Naive thymus-derived CD4-positive, alpha-beta T cell (primary cell): Measurements from ENCODE around the gene ACAD10. TPM values are rescaled to one million over a fixed set of nuclear protein-coding genes. Genes with fewer than 3 reads are reported as not detected.

Source experiments
- ATAC-seq: fragments of 150-1000 bp; cut with Tn5 transposase; 2 replicates; pipeline ENCODE4 v1.10.0; 2021; ENCODE audit warnings: mild to moderate bottlenecking, moderate library complexity
- CTCF ChIA-PET: fragments of 350-600 bp; sonication (Branson Sonifier 250); formaldehyde crosslinking; loops from one replicate; lab custom pipeline; 2021; ENCODE audit warnings: antibody characterized with exemption; lab: Charles Lee
- POLR2A ChIA-PET: fragments of 350-600 bp; sonication (Branson Sonifier 250); formaldehyde crosslinking; loops from one replicate; lab custom pipeline; 2021; ENCODE audit warnings: antibody characterized with exemption, inconsistent platforms; lab: Charles Lee
- DNase-seq, 9 donors: peaks; one replicate each; pipeline versions ENCODE4 v3.0.0 to v3.0.0-alpha.2; 2020 to 2022; ENCODE audit warnings: mixed read lengths in 1 of 9
- H3K27ac ChIP-seq: one replicate; pipeline ENCODE4 v1.7.0; 2013; ENCODE audit warnings: mild to moderate bottlenecking, low read depth, low read length, moderate library complexity
- H3K27me3 ChIP-seq, 2 donors: one replicate each; pipeline ENCODE4 v1.7.0; 2013; ENCODE audit warnings: low read length in 2 of 2, mild to moderate bottlenecking in 2 of 2, moderate library complexity in 2 of 2; ENCODE audit not compliant: control insufficient read depth in 2 of 2, insufficient read depth in 2 of 2
- H3K36me3 ChIP-seq, 3 experiments: 1 replicate in 2 of 3; 2 replicates in 1 of 3; pipeline ENCODE4 v1.7.0; 2013; ENCODE audit warnings: low read length in 3 of 3, mild to moderate bottlenecking in 3 of 3, moderate library complexity in 1 of 3; ENCODE audit not compliant: insufficient read depth in 3 of 3, control insufficient read depth in 2 of 3
- H3K4me1 ChIP-seq, 2 donors: one replicate each; pipeline ENCODE4 v1.7.0; 2013; ENCODE audit warnings: low read length in 2 of 2, mild to moderate bottlenecking in 2 of 2, moderate library complexity in 1 of 2; ENCODE audit not compliant: control insufficient read depth in 2 of 2, insufficient read depth in 2 of 2
- H3K4me3 ChIP-seq: 2 replicates; pipeline ENCODE4 v1.7.0; 2013; ENCODE audit warnings: mild to moderate bottlenecking, low read length
- H3K9me3 ChIP-seq, 3 experiments: 1 replicate in 2 of 3; 2 replicates in 1 of 3; pipeline ENCODE4 v1.7.0; 2013; ENCODE audit warnings: low read length in 3 of 3; ENCODE audit not compliant: control insufficient read depth in 2 of 3
- H3K27ac Mint-ChIP-seq, 9 donors: one replicate each; pipeline ENCODE4 v1.8.0; 2020 to 2022; ENCODE audit warnings: mixed read lengths in 9 of 9, mild to moderate bottlenecking in 8 of 9, moderate library complexity in 5 of 9, inconsistent platforms in 2 of 9
- H3K27me3 Mint-ChIP-seq, 5 donors: one replicate each; pipeline ENCODE4 v1.8.0; 2021 to 2022; ENCODE audit warnings: mixed read lengths in 5 of 5, mild to moderate bottlenecking in 1 of 5
- H3K36me3 Mint-ChIP-seq, 5 donors: one replicate each; pipeline ENCODE4 v1.8.0; 2020 to 2022; ENCODE audit warnings: mixed read lengths in 5 of 5, mild to moderate bottlenecking in 3 of 5, inconsistent platforms in 1 of 5
- H3K4me1 Mint-ChIP-seq, 7 donors: one replicate each; pipeline ENCODE4 v1.8.0; 2020 to 2022; ENCODE audit warnings: mixed read lengths in 7 of 7, mild to moderate bottlenecking in 3 of 7, inconsistent platforms in 1 of 7
- H3K4me3 Mint-ChIP-seq, 10 donors: one replicate each; pipeline ENCODE4 v1.8.0; 2020 to 2022; ENCODE audit warnings: mild to moderate bottlenecking in 10 of 10, mixed read lengths in 10 of 10, moderate library complexity in 6 of 10, inconsistent platforms in 2 of 10
- H3K9me3 Mint-ChIP-seq, 11 donors: one replicate each; pipeline ENCODE4 v1.8.0; 2020 to 2022; ENCODE audit warnings: mixed read lengths in 11 of 11, mild to moderate bottlenecking in 4 of 11, inconsistent platforms in 1 of 11, moderate library complexity in 1 of 11
- intact Hi-C, 2 donors: fragments of 100-400 bp; cut with micrococcal nuclease; formaldehyde crosslinking; loops; one replicate each; pipeline ENCODE4 v1.15.1; 2023
- polyA plus RNA-seq, 2 donors: library from polyadenylated mRNA; unstranded; fragments of 300-500 nt; fragmentation: Illumina TruSeq; gene quantifications; one replicate each; pipeline ENCODE4 v1.2.3, GENCODE V29; 2021
- total RNA-seq, 6 experiments: library from RNA in 5 of 6; stranded (reverse) in 5 of 6; gene quantifications; 1 replicate in 5 of 6; 2 replicates in 1 of 6; pipeline ENCODE4 v1.2.3 and lab custom pipeline; 2021 to 2026

Gene ACAD10
- total and polyA plus RNA-seq, 7 experiments from 2014 or later: 10.4 to 65.3 (median 31.3) TPM

DNA sequence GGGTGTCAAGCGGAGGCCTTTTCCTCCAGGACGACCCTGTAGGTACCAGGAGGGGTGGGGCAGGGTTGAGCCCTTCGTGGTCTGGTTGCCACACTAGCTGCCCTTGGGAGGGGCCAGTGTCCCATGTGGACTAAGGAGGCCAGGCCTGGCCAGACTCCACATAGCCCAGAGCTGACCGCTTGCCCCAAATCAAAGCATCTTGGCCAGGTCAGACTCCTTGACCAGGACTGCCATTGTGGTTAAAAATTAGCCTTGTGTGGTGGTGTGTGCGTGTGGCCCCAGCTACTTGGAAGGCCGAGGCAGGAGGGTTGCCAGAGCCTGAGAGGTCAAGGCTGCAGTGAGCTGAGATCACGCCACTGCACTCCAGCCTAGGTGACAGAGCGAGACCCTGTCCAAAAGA, 105.7 kb downstream of the ACAD10 start:
- Histone ChIP-seq H3K36me3 (no peaks in the 10 kb centered on the region), H3K27ac (no peak overlapping the region), H3K27me3 (no peaks in the 10 kb centered on the region), H3K4me3 (no peak overlapping the region), H3K9me3 (no peaks in the 10 kb centered on the region), H3K4me1 (no peaks in the 10 kb centered on the region)
- CTCF ChIA-PET: interaction anchor here (1.4 kb wide), 1 partner anchor 21 kb away, joined by 4 read pairs; no protein-coding TSS in a partner anchor
- DNase-seq (no peak), ATAC-seq (no peak)
- Mint-ChIP-seq H3K4me1 (no peaks in the 10 kb centered on the region), H3K27me3 (no peaks in the 10 kb centered on the region), H3K27ac (no peak overlapping the region), H3K36me3 (peaks cover 0 to 4% (median 0%) of the 10 kb centered on the region in 5 donors), H3K4me3 (no peak overlapping the region), H3K9me3 (no peaks in the 10 kb centered on the region)
- POLR2A ChIA-PET: no interaction called here
- intact Hi-C loops: no loop called here

DNA sequence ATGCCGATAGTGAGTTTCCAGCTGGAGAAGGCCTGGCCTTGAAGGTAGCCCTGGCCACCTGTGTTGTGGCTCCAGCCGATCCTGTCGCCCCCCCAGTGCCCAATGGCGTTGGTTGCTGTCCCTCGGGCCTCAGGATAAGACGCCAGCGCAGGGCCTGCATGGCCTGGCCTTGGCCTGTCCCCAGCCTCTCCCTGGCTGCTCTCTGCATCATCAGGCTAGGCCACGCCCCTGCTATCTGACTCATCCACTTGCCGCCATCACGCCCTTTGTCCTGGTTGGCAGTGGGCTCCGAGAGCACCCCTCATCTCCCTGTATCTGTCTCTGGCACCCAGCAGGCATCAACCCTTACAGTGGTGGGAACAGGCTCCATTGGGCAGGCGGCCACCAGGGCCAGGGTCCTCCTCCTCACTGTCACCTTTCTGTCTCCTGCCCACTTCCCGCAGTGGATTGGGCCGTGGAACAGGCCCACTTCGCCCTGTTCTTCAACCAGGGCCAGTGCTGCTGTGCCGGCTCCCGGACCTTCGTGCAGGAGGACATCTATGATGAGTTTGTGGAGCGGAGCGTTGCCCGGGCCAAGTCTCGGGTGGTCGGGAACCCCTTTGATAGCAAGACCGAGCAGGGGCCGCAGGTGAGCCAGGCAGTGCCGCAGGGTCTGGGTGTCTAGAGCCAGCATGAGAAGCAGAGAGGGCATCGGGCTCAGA, 106.5 kb downstream of the ACAD10 start:
- CTCF ChIA-PET: no interaction called here
- H3K36me3 ChIP-seq: no peaks in the 10 kb centered on the region

DNA sequence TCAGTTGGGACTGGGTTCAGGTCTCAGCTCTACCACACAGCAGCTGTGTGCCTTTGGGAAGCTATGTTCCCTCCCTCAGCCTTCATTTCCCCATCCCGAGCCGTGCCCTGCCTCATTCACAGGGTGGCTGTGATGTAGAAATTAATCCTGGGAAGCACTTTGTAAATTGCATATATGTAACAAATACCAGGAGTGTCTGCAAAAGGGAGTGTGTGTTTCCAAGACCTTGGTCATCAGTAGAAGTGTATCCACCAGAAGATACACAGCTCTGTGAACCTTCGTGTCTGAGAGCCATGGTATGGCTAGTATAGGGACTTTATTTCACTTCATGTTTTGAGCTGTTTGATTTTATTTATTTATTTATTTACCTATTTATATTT, 107.0 kb downstream of the ACAD10 start:
- Mint-ChIP-seq H3K4me1 (peaks cover 0 to 2% (median 0%) of the 10 kb centered on the region in 7 donors), H3K9me3 (no peaks in the 10 kb centered on the region), H3K27ac (no peak overlapping the region), H3K36me3 (peaks cover 0 to 4% (median 0%) of the 10 kb centered on the region in 5 donors), H3K27me3 (no peaks in the 10 kb centered on the region), H3K4me3 (no peak overlapping the region)
- H3K36me3 ChIP-seq: no peaks in the 10 kb centered on the region
- H3K27me3 ChIP-seq: no peaks in the 10 kb centered on the region
- H3K9me3 ChIP-seq: no peaks in the 10 kb centered on the region
- ChIA-PET CTCF (no interaction called here), POLR2A (no interaction called here)
- H3K4me1 ChIP-seq: no peaks in the 10 kb centered on the region
- no peak overlapping the region for H3K4me3 ChIP-seq
- DNase-seq (no peak), ATAC-seq (no peak)
- H3K27ac ChIP-seq: no peak overlapping the region
- intact Hi-C loops: no loop called here

More for the DNA sequence above, 106.5 kb downstream of the ACAD10 start:
- no peaks in the 10 kb centered on the region for H3K9me3 ChIP-seq
- H3K27ac ChIP-seq: no peak overlapping the region
- Mint-ChIP-seq H3K36me3 (peaks cover 0 to 4% (median 0%) of the 10 kb centered on the region in 5 donors), H3K27me3 (no peaks in the 10 kb centered on the region), H3K4me1 (no peaks in the 10 kb centered on the region), H3K4me3 (no peak overlapping the region), H3K27ac (peak overlapping the region in 1 of 9 donors; percentile 25), H3K9me3 (no peaks in the 10 kb centered on the region)
- POLR2A ChIA-PET: no interaction called here
- H3K27me3 ChIP-seq: no peaks in the 10 kb centered on the region
- ATAC-seq (no peak), DNase-seq (no peak)
- no peaks in the 10 kb centered on the region for H3K4me1 ChIP-seq
- intact Hi-C loops: no loop called here
- no peak overlapping the region for H3K4me3 ChIP-seq

DNA sequence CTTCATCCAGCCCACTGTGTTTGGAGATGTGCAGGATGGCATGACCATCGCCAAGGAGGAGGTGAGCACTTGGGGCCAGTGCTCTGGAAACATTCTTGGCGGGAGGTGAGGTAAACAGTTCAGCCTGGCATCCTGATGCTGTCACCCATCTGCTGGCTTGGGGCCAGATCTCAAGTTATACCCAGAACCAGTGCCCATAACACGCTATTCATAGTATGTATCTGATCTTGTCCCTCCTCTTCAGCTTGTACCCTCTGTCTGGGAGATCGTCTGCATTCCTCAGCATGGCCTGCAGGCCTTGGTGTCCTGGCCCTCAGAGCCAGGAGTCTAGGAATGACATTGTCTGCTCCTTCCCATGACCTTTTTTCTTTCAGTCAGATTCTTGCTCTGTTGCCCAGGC, 112.3 kb downstream of the ACAD10 start:
- DNase-seq: no peak
- peaks cover 0 to 9% (median 0%) of the 10 kb centered on the region in 5 donors for H3K36me3 Mint-ChIP-seq
- no peak overlapping the region for H3K27ac Mint-ChIP-seq
- intact Hi-C loops: no loop called here
- Histone ChIP-seq H3K4me3 (no peak overlapping the region), H3K27ac (no peak overlapping the region), H3K27me3 (no peaks in the 10 kb centered on the region), H3K36me3 (no peaks in the 10 kb centered on the region), H3K4me1 (no peaks in the 10 kb centered on the region), H3K9me3 (no peaks in the 10 kb centered on the region)
- peaks cover 0 to 2% (median 0%) of the 10 kb centered on the region in 7 donors for H3K4me1 Mint-ChIP-seq
- POLR2A ChIA-PET: no interaction called here
- H3K27me3 Mint-ChIP-seq: no peaks in the 10 kb centered on the region
- H3K9me3 Mint-ChIP-seq: no peaks in the 10 kb centered on the region
- no peak overlapping the region for H3K4me3 Mint-ChIP-seq
- CTCF ChIA-PET: no interaction called here
- no peak for ATAC-seq

DNA sequence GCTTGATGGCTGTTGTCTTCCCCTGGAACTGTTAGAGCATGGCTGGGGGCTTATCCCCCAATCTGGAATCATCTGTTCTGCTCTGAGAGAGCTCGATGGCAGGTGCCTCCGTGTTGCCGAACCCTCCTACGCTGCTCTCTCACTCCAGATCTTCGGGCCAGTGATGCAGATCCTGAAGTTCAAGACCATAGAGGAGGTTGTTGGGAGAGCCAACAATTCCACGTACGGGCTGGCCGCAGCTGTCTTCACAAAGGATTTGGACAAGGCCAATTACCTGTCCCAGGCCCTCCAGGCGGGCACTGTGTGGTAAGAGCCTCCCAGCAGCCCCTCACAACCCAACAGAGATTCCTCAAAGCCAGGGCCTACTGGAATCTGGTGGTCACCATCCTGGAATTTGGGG, 113.9 kb downstream of the ACAD10 start:
- intact Hi-C loops: no loop called here
- Mint-ChIP-seq H3K27ac (no peak overlapping the region), H3K4me3 (no peak overlapping the region), H3K27me3 (no peaks in the 10 kb centered on the region), H3K9me3 (no peaks in the 10 kb centered on the region), H3K36me3 (peaks cover 0 to 9% (median 0%) of the 10 kb centered on the region in 5 donors), H3K4me1 (peaks cover 0 to 2% (median 0%) of the 10 kb centered on the region in 7 donors)
- ATAC-seq (no peak), DNase-seq (no peak)
- no peaks in the 10 kb centered on the region for H3K27me3 ChIP-seq
- no peaks in the 10 kb centered on the region for H3K36me3 ChIP-seq
- no peaks in the 10 kb centered on the region for H3K9me3 ChIP-seq
- no peak overlapping the region for H3K4me3 ChIP-seq
- CTCF ChIA-PET: no interaction called here
- H3K27ac ChIP-seq: no peak overlapping the region
- H3K4me1 ChIP-seq: no peaks in the 10 kb centered on the region
- POLR2A ChIA-PET: interaction anchor here (0.7 kb wide), 1 partner anchor 203 kb away, joined by 3 read pairs; no protein-coding TSS in a partner anchor

DNA sequence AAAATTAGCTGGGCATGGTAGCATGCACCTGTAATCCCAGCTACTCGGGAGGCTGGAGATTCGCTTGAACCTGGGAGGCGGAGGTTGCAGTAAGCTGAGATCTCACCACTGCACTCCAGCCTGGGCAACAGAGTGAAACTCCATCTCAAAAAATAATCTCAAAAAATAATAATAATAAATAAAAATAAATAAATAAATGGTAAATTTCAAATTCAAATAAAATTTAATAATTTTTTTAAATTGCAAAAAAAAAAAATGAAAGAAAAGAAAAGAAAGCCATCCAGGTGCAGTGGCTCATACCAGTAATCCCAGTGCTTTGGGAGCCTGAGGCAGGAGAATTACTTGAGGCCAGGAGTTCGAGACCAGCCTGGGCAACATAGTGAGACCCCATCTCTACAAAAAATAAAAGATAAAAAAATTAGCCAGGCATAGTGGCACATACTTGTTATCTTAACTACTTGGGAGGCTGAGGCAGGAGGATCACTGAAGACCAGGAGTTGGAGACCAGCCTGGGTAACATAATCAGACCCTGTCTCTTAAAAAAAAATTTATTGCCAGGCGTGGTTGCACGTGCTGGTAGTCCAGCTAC, 117.3 kb downstream of the ACAD10 start:
- Histone ChIP-seq H3K27ac (no peak overlapping the region), H3K4me1 (no peaks in the 10 kb centered on the region), H3K9me3 (no peaks in the 10 kb centered on the region), H3K36me3 (no peaks in the 10 kb centered on the region), H3K4me3 (no peak overlapping the region), H3K27me3 (no peaks in the 10 kb centered on the region)
- ChIA-PET POLR2A (no interaction called here), CTCF (interaction anchor here (0.7 kb wide), 1 partner anchor 652 kb away, joined by 3 read pairs; no protein-coding TSS in a partner anchor)
- Mint-ChIP-seq H3K36me3 (peaks cover 0 to 8% (median 0%) of the 10 kb centered on the region in 5 donors), H3K27ac (no peak overlapping the region), H3K9me3 (no peaks in the 10 kb centered on the region), H3K4me3 (no peak overlapping the region), H3K4me1 (peaks cover 0 to 1% (median 0%) of the 10 kb centered on the region in 7 donors), H3K27me3 (no peaks in the 10 kb centered on the region)
- DNase-seq: no peak
- no peak for ATAC-seq
- intact Hi-C loops: no loop called here
